Pulmonary artery endothelial cell (primary cell): Measurements from ENCODE around the gene TUG1. TPM values are rescaled to one million over a fixed set of nuclear protein-coding genes. Genes with fewer than 3 reads are reported as not detected.

ENCODE experiments used
- DNase-seq: peaks from one replicate; pipeline ENCODE4 v3.0.0-alpha.2; 2011; ENCODE audit warnings: low read depth, low spot score
- total RNA-seq: library from RNA; depleted of rRNA; stranded (reverse); fragments of >200 nt; gene quantifications from 2 replicates; pipeline ENCODE4 v1.2.3, GENCODE V29; 2014

TUG1 gene
- 32.1 and 41.0 TPM in 2 replicates for total RNA-seq

GRCh38 chr22:30968924-30969531 is at the start of gene TUG1:
TSS of gene TUG1 (plus strand) at chr22:30969265.
- DNase-seq, result peak; percentile 96

DNA sequence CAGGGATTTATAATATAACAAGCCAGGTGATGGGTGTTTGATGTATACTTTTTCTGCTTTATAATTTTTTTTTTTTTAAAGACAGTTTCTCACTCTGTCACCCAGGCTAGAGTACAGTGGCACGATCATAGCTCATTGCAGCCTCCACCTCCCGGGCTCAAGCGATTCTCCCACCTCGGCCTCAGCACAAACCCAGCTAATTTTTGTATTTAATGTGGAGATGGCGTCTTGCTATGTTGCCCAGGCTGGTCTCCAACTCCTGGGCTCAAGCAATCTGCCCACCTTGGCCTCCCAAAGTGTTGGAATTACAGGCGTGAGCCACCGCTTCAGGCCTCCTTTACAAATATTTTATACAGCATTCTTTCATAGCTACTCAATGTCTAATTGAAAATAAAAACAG is 49.1 kb upstream of the TUG1 start:
- no peak for DNase-seq

- DNase-seq, result no peak
Observed at GRCh38 chr22:30920407-30920806, 48.7 kb upstream of the TUG1 start.

GRCh38 chr22:30921108-30921507 is 48.0 kb upstream of the TUG1 start:
- no peak for DNase-seq

DNA sequence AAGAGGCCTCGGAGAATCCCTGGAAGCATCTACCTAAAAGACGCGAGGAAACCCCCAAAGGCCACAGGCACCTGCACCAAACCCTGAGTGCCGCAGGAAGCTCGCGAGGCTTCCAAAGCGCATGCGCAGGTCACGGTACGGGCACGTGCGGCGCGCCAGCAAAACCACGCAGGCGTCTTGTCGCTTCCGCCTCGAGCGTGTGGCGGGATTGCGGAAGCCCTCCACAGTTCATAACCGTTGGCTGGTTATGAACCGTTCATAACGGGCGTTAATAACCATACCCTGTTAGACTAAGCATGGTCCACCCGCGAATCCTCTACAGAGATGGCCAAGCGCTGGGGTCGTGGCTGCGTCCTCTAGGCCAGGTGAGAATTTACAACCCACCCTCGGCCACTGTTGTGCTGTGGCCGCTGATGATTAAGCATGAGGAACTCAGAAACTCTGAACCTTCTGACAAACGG is 46.9 kb upstream of the TUG1 start:
- no peak for DNase-seq

- DNase-seq, result no peak
Observed at GRCh38 chr22:30923168-30923900, 45.7 kb upstream of the TUG1 start.

GRCh38 chr22:30925667-30926066 is 43.4 kb upstream of the TUG1 start:
- no peak for DNase-seq

- no peak for DNase-seq
Observed at GRCh38 chr22:30926706-30927105, 42.4 kb upstream of the TUG1 start.

DNA sequence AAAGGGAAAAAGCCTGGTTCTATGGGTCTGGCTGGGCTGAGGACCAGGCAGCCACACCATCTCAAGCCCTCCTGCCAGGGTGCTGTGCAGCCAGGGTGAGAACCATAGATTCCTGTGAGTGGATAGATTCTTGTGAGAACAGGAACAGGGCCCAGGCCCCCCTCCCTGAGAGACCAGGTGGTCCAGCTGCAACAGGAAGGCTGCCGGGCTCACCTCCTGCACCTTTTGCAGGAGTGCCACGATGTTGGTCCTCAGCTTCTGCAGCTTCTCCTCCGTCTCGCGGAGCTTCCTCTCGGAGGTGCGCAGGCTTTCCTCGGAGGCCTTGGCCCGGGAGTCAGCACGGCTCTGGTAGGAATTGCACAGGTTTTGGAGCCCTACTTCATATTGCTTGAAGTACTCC is 41.3 kb upstream of the TUG1 start:
- DNase-seq, result no peak

GRCh38 chr22:30928401-30928800 is 40.7 kb upstream of the TUG1 start:
- no peak for DNase-seq

GRCh38 chr22:30930228-30930627 is 38.8 kb upstream of the TUG1 start:
- no peak for DNase-seq

DNA sequence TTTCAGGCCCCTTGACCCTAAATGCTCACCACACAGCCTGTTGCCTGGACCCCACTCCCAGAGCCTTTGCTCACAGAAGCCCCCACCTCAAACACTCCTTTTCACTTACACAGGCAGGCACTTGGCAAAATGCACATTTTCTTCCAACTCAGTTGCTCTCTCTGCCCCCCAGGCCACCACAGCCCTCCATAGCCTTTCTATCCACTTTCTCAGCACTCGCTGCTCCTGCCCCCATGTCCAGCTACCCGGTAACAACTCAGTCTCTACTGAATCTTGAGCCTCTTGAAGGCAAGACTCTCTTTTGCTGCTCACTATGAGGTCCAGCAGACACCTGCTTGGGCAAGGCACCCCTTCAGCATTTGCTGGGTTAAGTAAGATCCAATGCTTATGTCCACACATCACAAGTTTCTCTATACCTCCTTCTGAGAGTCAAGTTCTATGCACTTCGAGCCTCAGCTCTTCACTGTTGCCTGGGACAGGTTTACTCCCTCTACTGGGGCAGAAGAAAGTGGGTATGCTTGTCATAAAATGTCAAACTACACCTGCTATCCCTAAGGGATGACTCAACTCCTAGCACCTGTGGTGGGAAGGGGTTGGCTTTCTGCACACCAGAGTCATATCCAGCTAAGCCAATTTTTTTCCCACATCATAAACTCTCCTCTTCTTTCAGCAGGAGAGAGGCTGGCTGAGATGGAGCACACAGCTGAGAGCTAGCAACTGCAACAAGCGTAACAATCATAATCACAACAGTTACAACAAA is 37.3 kb upstream of the TUG1 start:
- DNase-seq, result no peak

- no peak for DNase-seq
Observed at GRCh38 chr22:30932661-30933060, 36.4 kb upstream of the TUG1 start.

DNA sequence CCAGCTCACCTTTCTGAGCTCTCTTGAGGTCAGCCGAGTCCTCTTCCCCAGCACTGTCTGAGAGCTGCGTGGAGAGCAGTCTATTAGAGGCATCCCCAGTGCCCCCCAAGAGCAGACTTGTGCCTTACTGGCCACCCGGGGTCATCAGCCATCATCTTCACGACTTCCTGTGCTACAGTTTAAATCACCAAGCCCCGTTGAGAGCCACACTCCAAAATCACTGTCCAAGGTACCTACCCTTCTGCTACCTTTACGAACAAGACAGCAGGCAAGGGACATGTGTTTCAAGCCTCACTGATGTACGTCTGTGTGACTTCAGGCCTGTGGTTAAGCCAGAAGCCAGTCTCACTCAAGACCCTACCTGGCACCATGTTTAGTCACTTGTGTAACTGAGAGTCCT is 35.6 kb upstream of the TUG1 start:
- no peak for DNase-seq

GRCh38 chr22:30934053-30934452 is 35.0 kb upstream of the TUG1 start:
- DNase-seq, result no peak

GRCh38 chr22:30940685-30941362 is 28.2 kb upstream of the TUG1 start:
- no peak for DNase-seq

- DNase-seq, result no peak
Observed at GRCh38 chr22:30941363-30941740, 27.7 kb upstream of the TUG1 start.

DNA sequence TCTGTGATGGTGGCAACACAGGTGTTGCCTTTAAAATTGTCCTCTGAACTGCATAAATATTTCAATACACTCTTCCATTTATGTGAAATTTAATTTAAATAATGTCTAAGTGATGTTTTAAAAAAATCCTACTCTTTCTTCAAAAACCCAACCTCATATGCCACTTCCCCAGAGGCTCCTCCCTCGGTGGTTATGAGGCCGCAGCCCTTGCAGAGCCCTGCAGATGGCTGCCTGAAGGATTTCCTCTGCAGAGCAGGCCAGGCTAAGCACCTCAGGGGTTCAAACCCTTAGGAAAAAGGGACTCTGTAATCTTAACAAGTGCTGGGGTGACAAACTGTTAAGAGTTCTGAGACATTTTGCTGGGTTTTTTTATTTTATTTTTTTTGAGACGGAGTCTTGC is 25.7 kb upstream of the TUG1 start:
- no peak for DNase-seq

DNA sequence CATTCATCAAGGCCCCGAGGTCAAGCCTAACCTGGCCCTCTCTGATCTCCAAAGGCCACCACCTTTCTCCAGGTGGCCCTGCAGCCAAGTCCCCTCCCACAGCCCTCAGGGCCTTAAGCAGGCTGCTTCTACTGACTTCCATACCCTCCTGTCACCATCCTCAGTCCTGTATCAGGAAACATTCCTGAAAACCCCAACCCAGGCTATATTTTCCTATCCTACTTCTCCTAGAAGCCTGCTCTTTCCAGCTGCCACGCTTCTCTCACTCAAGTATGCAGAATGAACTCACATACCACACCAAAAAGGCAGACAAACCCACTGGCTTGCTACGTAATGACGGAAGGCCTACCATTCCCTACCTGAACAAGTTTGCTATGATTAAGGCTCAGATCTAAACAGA is 24.1 kb upstream of the TUG1 start:
- DNase-seq, result no peak

DNA sequence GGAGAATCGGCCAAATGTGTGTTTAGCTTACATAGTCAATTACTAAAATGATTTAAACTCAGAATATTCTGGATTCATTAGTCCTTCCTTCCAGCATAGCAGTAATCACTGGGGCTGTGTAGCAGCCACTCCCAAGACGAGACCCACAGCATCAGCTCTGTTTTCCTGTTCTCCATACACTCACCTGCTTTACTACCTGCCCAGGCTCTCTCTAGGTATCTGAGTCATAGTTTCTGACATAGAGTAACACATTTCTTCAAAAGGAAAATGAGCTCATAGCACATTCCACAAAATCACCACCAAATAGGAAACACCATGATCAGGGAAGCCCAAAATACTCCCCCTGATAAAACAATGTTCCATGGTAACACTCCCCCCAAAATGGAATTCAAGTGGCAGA is 23.4 kb upstream of the TUG1 start:
- DNase-seq, result no peak

DNA sequence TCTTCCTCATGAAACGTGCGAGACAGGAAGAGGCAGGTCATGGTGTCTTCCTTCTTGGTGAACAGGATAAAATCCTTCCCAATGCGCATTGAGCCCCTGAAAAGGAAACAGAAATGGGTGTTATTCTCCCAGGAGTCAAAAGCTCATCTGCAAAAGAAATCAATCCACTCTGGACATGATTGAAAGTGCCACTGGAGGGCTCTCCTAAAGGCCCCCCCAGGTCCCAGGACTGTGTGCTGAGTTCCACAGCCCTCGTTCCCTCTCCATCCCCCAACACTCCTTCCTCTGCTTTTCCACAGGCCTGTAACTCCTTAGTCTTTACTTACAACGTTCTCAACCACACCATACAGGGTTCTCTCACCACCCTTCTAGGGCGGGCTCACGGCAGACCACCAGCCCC is 22.7 kb upstream of the TUG1 start:
- no peak for DNase-seq
